Measurements from ENCODE around the gene STX7.
"Not testable (repeated sequence)": the region's sequence is repeated elsewhere in the genome, so short reads cannot be mapped to it uniquely, and the experiment has no call there.

DNA sequence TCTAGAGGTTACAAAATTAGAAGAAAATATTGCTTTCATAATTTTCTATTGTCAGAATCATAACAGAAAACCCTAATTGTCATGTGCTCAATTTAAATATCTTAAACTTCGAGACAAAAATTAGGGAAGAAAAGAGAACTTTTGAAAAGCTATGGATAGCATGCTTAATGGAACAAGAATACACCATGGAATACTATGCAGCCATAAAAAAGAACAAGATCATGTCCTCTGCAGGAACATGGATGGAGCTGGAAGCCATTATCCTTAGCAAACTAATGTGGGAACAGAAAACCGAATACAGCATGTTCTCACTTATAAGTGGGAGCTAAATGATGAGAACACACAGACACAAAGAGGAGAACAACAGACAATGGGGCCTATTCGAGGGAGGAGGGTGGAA, 47.2 kb upstream of the STX7 start:
- TF ChIP-seq, protein P1, sequence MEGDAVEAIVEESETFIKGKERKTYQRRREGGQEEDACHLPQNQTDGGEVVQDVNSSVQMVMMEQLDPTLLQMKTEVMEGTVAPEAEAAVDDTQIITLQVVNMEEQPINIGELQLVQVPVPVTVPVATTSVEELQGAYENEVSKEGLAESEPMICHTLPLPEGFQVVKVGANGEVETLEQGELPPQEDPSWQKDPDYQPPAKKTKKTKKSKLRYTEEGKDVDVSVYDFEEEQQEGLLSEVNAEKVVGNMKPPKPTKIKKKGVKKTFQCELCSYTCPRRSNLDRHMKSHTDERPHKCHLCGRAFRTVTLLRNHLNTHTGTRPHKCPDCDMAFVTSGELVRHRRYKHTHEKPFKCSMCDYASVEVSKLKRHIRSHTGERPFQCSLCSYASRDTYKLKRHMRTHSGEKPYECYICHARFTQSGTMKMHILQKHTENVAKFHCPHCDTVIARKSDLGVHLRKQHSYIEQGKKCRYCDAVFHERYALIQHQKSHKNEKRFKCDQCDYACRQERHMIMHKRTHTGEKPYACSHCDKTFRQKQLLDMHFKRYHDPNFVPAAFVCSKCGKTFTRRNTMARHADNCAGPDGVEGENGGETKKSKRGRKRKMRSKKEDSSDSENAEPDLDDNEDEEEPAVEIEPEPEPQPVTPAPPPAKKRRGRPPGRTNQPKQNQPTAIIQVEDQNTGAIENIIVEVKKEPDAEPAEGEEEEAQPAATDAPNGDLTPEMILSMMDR (IDR thresholded peaks at IDR 0.05), result not testable (repeated sequence)
- not testable (repeated sequence) for TF ChIP-seq POLR2A (IDR thresholded peaks at IDR 0.05)
